OCI-LY1 (cell line): ENCODE results near the gene SSMEM1.
"Not testable (repeated sequence)": the region's sequence is repeated elsewhere in the genome, so short reads cannot be mapped to it uniquely, and the experiment has no call there.

ENCODE experiments used
- CTCF ChIP-seq: fragments of 200-600 bp; sonication (generic), shearing (Covaris generic); IDR thresholded peaks from 2 replicates; pipeline ENCODE4 v1.5.1; 2017; ENCODE audit warnings: mild to moderate bottlenecking, antibody characterized with exemption, low read length, moderate library complexity, mixed read lengths
- EZH2 ChIP-seq: fragments of 200-600 bp; sonication (generic), shearing (Covaris generic); IDR thresholded peaks from 2 replicates; pipeline ENCODE4 v1.8.0; 2017; ENCODE audit warnings: borderline replicate concordance, mixed run types, mild to moderate bottlenecking, antibody characterized with exemption, low read length, moderate library complexity, mixed read lengths

GRCh38 chr7:130236361-130236760 lies 28.7 kb downstream of the SSMEM1 start:
- not testable (repeated sequence) for TF ChIP-seq CTCF, EZH2
